Fibroblast of skin of back (primary cell): ENCODE results near the gene TNFRSF14.
A peak's percentile ranks its signal among the peaks of the same experiment; 100 is the strongest.

ENCODE experiments used
- DNase-seq: peaks from one replicate; pipeline ENCODE4 v3.0.0-alpha.2; 2013

Gene TNFRSF14

DNA sequence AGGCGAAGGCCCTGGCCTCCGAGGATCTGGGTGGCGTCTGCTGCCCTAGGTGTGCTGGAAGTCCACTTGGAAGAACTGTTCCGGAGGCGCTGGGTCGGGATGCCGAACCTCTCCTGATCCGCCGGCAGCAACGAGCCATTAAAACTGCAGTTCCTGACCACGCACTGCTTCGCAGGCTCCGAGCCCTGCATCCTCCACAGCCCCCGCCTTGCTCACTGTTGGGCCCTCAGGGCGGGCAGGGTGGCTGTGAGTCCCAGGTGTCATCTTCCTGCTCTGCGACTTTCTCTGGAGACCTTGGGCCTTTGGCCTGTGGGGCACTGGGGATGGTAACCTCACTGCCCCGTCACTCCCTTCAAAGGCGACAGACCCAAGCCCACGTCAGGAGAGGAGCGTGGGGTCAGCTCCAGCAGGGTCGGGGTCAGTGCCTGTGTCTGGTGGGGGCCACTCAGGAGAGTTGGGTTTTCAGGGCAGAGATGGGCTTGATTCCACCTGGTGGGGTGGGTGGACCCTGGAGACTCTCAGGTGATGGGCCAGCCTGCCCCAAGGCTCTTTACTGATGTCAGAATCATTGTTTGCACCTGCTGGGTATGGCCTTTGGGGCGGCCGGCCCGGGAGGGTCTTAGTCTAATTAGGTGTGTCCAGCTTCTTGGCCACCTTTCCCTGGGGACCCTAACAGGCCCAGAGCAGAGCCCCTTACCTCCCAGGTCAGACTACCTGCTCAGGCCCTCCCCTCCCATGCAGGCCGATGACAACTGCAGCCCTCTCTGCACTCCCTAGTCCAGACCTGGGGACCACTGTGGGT is 33.5 kb downstream of the TNFRSF14 start:
- no peak for DNase-seq

DNA sequence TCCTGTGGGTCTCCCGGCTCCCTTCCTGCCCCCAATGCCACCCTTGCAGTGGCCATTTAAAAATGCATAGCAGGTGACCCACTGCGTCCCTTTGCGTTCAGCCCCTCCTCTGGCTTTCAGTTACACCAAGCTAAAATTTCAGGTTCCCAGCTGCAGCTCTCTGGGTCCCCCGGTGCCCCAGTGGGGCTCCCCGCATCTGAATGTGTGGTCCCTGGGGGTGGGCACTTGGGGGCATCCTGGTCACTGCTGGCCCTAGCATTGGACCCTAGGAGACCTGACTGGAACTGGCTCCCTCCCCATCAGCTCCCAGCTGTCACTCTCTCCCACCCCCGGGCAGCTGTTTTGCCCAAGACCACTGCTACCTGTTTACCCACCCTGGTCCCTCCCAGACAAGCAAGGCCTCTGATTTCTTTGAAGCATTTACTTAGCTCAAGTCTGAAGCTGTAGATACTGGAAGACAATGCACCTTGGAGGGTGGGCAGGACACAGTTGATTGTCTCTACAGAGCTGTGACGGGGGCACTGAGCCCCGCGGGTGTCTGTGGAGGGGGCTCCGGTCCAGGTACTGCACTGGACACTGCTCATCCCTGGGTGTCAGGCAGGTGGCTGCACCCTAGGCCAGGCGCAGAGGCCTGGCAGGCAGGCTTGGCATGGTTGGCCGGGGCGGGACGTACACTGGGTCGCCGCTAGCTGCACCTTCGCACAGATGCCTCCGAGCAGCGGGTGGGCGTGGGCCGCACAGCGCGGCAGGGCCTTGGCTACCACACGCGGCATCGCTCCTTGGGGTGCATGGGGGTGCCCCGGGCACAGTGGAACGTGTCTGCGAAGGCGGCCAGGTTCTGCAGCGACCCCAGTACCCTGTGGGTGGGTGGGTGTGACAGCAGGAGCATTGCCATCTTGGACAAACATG is 34.3 kb downstream of the TNFRSF14 start:
- DNase-seq, result no peak

DNA sequence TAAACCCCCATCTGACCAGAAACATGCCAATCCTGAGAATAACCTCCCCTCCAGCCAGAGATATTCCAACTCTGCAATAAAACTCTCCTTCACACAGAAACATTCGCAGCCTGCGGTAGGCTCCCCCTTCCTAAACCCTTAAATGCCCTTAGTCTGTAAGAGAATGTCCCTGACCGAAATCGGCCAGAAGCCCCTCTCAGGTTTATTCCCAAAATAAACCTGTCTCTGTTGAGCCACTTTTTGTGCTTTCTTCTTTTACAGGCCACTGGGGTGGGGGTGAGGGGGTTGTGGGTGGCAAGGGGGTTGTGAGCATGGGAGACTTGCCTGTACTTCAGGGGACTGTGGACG is 35.0 kb downstream of the TNFRSF14 start:
- DNase-seq, result no peak

DNA sequence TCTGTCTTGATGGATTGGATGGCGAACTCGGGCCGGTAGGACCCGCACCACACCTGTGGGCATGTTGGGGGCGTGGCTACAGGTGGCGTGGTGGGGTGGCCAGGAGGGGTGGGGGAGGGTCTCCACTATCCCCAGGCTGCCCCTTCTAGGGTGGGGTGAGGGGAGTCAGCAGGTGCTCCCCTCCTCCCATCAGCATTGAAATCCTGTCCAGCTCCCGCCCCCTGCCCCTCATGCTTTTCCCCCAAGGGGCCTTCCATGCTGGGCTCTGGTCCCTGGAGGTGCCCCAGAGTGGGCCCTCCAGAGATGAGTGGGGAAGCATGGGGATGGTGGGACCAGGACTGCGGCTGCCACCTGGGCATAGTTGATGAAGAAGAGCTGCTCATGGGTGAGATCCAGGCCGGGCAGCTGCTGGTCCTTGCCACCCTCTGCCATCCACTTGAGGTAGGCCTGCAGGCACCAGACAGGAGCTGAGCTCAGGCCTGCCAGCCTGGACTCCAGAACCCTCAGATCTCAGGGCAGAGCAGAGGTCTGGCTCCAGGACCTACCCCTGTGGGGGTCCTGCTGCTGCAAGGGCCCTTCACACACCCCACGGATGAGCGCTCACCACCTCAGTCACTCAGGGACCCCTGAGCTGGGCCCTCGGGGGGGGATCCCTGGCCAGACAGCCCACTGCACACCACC is 35.5 kb downstream of the TNFRSF14 start:
- DNase-seq, result no peak

- no peak for DNase-seq
Observed at GRCh38 chr1:2592672-2593071, 36.5 kb downstream of the TNFRSF14 start.

- no peak for DNase-seq
Observed at GRCh38 chr1:2593251-2593878, 37.2 kb downstream of the TNFRSF14 start.

DNA sequence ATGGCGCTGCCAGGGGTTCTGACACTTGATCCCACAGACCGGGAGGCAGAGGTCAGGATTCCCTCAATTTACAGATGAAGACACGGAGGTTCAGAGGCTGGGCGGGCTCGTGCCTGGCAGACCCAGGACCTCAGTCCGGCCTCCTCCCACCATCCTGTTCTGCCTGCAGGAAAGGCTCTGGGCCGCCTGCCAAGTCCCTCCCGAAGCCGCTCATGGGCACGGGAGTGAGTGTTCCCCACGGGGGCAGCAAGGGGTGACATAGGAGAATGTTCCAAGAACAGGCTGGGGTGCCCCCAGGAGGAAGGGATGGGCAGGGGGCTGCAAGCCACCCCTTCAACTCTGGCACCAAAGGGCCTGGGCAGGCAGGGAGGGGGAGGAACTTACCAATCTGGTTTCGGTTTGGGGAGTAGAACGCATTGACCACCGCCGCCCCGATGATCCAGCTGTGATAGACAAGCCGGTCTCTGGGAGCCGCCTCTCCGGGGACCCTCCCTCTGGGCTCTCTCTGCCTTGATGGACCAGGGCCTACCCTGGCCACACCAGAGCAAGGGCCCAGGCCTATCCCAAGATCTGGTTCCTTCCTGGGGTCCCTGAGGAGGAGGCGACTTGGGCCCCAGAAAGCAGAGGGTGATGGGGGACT is 38.0 kb downstream of the TNFRSF14 start:
- DNase-seq, result peak; percentile 27

DNA sequence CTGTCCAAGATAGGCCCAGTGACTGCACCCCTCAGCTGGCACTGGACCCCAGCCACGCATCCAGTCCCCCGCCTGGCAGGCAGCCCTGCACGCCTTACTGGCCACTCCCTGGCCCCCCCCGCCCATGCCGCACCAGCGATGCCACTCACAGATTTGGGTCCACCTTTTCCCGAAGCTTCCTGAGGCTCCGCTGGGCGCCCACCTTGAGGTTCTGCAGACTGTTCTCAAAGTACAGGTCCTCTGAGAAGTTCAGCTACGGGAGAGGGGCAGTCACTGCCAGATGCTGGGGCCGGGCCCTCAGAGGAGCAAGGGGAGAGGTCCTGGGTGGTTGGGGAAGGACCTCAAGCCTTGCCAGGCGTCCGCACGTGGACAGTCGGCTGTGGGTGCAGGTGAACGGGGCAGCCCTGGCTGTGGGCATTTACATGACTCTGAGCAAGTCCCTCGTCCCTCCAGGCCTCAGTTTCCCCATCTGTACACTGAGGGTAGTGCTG is 38.5 kb downstream of the TNFRSF14 start:
- DNase-seq, result no peak

DNA sequence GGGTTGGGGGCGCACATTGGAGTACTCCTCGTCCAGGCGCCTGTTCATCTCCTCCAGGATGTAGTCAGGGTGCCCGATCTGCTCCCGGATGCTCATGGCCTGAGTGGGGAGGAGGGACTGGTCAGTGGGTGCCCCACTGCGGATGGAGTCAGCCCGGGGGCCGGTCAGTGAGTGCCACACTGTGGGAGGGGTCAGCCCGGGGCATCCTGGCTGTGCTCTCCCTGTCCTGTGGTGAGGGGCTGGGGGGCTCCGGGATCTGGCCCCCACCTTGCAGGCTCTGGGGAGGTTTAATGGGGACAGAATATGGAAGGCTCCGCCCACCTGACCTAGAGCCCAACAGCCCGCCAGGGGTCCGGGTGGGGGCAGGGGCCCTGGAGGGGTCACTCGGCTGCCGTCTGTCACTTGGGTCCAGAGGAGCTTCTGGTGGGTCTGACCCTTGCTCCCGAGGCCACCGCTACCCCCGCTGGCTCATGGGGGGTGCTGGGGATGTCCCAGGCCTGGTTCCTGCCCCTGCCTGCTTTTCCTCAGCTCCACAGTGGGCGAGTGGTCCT is 39.2 kb downstream of the TNFRSF14 start:
- DNase-seq, result no peak

- no peak for DNase-seq
Observed at GRCh38 chr1:2595812-2596529, 39.8 kb downstream of the TNFRSF14 start.

GRCh38 chr1:2596530-2597333 is 40.6 kb downstream of the TNFRSF14 start:
- DNase-seq, result no peak

DNA sequence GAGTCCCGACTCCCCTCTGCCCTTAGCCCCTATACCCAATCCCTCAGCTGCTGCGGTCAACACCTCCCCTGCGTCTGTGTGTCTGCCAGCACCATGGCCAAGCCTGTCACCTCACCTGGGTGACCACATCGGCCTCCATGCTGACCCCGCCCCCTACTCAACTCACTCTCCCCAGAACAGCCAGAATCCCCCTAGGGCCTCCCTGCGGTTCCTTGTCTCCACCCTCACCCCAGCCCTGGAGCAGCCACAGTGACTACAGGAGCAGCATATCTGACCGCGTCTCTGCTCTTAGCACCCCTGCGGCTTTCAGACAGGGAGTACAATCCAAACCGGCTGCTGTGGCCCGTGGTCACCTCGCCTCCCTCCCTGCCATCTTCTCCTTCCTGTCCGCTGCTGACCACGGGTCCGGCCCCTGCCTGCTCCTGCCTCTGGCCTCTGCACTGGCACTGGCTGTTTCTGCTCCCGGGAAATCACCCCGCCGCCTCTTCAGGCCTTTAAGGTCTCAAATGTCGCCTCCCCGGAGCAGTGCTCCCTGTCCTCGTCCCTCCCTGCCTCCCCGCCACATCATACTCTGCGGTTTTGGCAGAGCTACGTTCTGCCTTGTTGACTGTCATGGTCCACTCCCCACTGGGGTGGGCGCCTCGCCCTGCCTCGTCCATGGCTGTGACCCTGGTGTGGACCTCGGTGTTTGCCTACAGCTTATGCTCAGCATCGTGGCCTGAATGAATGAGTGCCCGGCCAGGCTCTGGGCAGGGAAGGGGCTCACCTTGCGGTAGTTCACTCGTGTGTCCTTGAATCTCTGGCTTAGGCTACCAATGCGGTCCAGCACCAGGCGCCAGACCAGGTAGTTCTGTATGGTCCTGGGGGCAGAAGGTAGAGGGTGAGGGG is 41.5 kb downstream of the TNFRSF14 start:
- no peak for DNase-seq

DNA sequence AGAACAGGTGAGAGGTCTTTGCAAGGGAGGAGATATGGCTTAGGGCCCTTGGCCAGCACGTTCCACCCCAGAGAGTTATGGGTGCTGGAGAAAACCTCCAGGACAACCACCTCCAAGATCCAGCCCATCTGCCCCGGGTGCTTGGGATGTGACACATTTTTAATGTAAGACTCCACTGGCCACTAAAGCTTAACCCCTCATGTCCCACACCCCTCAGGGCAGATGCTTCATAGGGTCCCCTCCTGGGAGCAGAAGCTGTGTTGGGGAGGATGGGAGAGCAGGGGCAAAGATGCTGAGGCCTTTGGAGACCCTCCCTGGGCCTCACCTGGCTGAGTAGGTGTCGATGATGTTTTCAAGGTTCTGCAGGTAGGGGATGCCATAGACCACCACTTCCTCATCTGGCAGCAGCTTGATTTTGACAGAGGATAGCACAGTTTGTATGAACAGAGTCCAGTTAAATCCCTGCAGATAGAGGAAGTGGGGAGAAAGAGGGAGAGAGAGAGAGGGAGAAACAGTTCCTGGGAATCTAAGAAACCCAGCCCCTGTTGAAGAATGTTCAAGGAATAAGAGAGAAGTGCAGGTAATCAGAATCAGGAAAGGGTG is 42.3 kb downstream of the TNFRSF14 start:
- DNase-seq, result no peak

DNA sequence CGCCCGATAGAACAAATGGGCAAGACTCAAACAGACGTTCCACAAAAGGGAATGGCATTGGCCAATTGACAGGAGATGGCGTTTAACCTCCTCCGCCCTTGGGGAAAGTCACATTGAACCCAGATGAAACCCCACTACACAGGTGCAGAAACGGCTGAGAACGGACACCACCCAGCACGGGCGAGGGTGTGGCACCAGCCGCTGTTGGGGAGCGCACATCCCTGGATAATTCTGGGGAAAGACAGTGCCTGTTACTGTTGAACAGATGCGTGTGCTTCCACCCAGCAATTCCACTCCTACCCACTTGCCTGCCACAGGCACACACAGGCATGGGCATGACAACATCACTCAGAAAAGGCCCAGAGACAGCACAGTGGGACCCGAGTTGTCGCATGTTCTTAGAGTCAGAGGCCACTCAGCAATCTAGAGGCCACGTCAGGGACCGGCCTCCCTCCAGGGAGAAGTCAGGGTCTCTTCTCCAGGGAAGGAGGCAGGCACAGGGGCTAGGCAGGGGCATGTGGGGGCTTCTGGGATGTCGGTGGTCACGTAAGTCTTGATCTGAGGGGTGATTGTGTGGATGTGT is 45.6 kb downstream of the TNFRSF14 start:
- DNase-seq, result no peak

DNA sequence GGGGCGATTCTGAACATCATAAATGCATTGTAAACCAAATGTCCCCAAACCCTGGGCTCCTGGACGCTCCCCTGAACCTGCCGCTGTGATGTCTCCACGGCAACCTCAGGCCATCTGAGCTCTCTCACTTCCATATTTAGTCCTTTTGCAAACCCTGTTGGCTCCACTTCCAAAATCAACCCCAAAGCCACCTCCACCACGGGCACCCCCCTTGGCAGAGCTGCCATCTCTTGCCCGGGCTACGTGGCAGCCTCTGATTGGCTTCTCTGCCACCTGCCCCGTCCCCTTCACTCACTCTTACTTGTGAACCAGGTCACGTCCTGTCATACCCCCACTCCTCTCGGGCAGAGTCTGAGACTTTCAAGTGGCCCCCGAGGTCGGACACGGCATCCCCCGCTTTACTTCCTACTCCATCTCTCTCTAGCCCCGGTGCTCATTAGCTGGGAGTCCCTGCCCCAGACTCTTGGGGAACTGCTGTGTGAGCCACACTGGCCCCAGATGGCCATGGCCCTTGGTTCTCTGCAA is 46.2 kb downstream of the TNFRSF14 start:
- DNase-seq, result no peak

GRCh38 chr1:2602866-2603520 is 46.8 kb downstream of the TNFRSF14 start:
- no peak for DNase-seq

GRCh38 chr1:2603521-2604155 is 47.5 kb downstream of the TNFRSF14 start:
- DNase-seq, result no peak
